HG03469 (cell line): ENCODE data around the gene GMDS.

Source experiments
- ATAC-seq: cut with Tn5 transposase; IDR thresholded peaks from one replicate; pipeline ENCODE4 v1.9.1; 2021; ENCODE audit warnings: mild to moderate bottlenecking, moderate library complexity, moderate number of reproducible peaks; ENCODE audit not compliant: unreplicated experiment

Gene GMDS

DNA sequence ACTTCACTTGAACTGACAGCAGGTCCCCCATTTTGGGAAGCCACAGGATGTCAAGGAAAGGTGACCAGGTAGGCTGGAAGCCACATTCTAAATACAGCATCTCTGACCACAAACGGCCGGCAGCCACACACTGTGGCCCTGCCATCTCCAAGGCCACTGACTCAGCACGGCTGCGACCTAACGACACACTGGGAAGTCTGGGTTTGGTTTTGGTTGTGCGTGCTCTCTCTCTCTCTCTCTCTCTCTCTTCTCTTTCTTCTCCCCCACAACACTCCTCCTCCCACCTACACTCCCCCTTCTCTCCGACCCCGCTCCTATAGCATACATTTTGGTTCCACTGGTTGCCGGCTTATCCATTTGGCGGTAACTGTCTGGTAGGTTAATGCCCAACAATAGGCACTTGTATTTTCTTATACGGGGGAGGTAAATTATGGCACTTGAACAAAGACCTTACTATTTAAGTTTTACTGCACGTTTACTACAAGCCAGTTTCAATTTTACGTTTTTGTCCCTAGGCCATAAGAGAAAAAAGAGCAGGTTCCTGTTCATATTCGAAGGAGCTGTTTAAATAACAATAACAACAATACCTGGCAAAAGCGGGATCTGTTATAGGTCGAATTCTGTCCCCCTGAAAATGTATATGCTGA, 103.6 kb downstream of the GMDS start:
- no peak for ATAC-seq

- ATAC-seq, result no peak
These were observed 104.8 kb downstream of the GMDS start for GRCh38 chr6:2140438-2141128.

DNA sequence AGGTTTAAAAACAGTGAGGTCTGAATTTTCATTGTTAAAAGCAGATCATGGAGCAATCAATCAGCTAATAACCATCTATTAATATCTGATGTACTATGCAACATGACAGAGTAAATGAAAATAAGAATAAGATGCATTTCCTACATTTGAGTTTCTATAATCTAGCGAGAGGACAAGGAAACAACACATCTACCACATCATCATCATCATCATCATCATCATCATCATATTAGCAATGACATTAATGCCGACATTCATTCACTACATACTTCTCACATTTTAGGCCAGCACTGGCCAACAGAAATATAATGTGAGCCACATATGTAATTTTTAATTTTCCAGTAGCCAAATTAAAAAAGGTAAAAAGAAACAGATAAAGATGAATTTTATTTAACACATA, 110.0 kb downstream of the GMDS start:
- ATAC-seq, result no peak

GRCh38 chr6:2134554-2134953, 110.9 kb downstream of the GMDS start:
- no peak for ATAC-seq

DNA sequence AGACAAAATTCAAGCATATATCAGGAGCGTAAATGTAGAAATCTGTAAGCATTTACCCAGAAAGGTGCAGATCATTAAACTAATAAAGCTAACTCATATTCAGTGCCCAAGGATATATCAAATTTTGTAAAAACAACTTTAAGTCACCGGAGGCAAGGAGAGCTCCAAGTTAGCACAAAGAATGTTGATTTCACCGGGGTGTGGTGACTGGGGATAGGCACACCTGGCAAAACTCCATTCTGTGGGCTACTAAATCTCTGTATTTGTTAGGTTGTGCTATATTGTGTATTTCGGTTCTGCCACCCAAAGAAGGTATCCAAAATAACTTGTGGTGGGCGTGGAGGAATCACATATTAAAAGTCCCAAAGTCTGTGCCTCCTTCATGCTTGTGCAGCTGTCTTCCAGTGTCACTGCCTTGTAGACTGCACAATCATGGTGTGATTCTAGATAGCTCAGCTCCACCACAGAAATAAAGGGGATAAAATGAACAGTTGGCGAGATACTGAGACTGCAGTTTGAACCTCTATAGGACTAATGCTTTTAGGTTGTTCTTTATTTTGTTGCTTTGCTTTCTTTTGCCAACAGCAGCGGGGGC, 111.6 kb downstream of the GMDS start:
- ATAC-seq, result no peak

- ATAC-seq, result no peak
These were observed 112.5 kb downstream of the GMDS start for GRCh38 chr6:2132916-2133315.

DNA sequence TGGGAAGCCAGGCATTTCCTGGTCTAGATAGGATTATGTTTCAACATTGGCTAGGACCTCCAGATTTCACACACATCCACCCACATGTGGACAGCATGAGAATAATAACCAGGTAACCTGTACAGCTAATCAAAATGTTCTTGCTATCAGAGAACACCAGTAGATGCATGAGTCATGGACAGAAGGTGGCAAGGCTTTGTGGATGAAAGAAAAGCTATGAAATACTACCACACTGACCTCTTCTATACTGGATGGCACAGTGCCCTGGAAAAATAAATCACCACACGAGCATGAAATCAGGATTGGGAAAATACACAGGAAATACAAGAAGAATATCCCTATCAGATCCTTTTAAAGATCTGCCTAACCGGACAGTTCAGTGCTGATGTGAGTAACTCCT, 113.0 kb downstream of the GMDS start:
- no peak for ATAC-seq

DNA sequence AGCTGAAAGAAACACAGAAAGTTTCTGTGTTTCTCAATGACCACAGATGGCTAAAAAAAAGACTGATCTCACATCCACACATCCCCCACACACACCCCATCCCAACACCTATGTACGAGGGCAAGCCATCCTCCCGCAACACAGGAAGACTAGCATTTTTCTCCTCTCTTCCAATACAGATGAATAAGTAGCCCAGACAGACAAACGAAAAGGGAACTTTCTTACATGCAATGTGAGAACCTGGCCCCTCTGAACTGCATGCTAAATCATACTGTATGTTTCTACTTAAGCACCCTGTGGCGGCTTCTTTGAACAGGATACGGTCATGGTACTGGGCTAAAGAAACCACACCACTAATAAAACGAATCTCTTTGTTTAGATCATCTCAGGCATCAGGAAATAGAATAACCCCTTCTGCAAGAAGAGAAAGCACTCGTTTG, 116.2 kb downstream of the GMDS start:
- ATAC-seq, result no peak

GRCh38 chr6:2127484-2127911, 117.9 kb downstream of the GMDS start:
- ATAC-seq, result no peak

GRCh38 chr6:2126351-2126750, 119.1 kb downstream of the GMDS start:
- ATAC-seq, result no peak

DNA sequence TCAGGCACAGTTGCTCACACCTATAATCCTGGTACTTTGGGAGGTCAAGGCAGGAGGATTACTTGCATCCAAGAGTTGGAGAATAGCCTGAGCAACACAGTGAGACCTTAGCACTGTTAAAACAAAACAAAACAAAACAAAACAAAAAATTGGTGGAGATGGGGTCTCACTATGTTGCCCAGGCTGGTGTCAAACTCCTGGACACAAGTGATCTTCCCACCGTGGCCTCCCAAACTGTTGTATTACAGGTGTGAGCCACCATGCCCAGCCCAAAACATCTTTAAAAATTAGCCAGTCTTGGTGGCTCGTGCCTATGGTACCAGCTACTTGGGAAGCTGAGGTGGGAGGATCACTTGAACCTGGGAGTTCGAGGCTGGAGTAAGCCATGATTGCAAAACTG, 120.2 kb downstream of the GMDS start:
- no peak for ATAC-seq

GRCh38 chr6:2124260-2124709, 121.1 kb downstream of the GMDS start:
- no peak for ATAC-seq

DNA sequence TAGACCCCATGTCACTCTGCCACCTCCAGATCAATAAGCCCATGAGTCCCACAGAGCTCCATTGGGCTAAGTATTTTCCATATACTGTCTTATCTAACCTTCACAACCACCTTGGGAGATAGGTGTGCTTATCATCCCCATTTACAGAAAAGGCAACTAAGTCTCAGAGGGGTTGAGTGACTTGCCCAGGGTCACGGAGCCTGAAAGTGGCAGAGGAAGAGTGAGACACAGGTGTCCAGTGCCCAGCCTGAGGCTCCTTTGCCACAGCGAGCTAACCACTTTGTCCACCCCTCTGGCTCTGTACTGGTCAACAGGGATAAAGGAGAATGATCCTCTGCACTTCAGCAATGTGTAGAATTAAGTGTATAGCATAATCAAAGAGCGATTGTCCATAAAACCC, 124.5 kb downstream of the GMDS start:
- ATAC-seq, result no peak

DNA sequence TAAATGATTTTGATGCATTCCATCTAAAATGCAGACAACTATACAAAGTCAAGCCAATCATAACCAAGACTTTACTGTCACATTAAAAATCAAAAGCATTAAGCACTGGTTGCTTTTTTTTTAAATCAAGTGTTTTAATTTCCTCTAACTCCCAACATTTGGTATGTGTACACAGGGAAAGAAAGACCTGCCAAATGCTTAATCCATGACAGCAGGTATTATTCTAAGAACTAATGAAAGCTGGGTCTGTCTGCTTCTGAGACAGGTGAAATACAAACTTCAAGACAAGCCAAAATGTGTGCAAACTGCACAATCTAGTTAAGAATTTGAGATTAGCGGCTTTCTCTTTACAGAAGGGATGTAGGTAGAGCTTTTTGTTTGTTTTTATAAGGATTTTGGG, 126.1 kb downstream of the GMDS start:
- no peak for ATAC-seq

GRCh38 chr6:2118136-2118535, 127.3 kb downstream of the GMDS start:
- no peak for ATAC-seq

DNA sequence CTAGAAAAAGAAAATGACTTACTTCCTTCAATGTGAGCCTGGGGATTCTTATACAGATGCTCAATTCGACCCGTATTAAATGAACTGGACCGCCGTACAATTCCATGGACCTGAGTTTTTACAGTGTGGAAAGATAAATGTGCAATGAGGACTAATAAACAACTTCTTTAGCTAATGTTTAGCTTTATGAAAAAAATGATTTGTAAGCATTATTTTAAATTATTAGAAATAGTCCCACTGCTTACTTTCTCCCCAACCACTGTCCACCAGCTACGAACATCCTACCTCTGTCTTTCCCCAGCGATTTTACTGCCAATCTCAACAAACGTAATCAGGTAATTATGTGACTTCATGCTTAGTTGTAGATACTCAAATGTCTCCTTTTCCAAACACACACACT, 128.0 kb downstream of the GMDS start:
- ATAC-seq, result no peak

GRCh38 chr6:2116496-2116895, 128.9 kb downstream of the GMDS start:
- no peak for ATAC-seq

DNA sequence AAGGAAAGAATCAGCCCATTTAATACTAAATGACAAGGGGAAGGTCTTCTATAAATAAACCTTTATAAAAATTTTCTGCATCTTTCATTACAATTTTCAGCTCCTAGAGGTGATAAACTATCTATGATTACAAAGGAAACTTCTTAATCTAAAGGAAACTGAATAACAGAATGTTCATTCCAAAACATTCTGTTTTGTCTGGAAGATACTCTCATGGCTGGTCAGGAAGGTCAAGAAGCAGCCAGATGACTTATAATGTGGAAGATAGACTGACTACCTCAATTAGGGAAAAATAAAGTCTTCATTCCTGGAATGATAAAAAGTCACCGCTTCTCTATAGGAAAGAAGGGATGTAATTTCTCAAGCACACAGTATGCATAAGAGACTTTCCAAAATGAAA, 131.3 kb downstream of the GMDS start:
- no peak for ATAC-seq

DNA sequence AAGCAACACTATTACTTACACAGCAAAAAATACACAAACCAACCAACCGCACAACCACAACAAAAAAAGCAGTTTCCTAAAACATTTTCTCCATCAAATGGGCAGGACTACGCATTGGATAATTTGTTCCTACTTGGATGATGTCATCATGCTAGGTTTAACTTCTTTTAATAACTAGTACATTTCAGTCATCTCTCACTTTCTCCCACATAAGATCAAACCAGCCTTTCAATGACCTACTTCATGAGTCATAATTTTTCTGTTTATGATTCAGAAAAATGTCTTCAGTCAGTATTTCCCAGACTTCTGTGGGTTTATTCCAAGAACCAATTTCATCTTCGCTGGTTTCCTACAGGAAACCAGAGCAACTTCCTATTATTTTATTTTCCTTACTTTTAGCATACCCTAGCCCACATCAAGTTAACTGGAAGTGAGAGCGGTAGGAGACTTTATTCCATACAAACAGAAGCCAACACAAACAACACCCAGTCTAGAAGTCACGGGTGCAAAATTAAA, 134.2 kb downstream of the GMDS start:
- no peak for ATAC-seq

DNA sequence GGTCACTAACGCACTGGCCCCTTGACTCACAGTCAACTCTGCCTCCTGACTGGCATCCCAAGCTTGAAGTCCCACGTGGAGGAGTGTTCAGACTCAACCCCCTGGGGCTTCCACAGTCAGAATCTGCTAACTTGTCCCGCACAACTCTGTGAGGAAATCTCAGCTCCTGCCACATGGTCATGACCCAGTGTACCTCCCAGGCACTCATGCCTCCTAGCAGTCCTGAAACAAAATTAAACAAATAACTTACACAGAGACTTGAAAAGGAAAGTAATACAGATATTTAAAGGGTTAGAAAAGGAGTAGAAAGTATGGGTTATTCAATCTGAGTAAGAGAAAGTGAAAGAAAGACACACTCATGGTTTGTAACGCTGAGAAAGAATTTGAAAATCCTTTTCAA, 134.9 kb downstream of the GMDS start:
- ATAC-seq, result no peak

DNA sequence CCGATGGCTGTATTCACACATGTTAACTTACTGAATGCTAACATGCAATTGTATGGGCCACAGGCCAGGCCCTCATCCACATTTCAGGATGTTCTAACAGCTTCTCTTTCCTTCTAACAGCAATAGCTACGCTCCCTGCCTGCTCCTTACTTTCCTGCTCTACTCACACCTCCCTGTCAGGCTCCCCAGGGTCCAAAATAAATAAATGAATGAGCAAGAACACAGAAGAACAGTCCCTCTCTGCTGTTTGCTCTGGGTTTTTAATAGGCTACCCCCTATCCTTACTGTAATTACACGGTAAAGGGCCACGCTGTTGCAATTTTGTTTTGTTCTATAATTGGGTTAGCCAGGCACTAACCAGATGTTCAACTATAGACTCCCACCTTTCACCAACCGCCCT, 135.6 kb downstream of the GMDS start:
- ATAC-seq, result no peak

GRCh38 chr6:2108700-2109306, 136.6 kb downstream of the GMDS start:
- no peak for ATAC-seq
